CMK (cell line): ENCODE results near the gene OR4D11.
"Not testable (repeated sequence)": the region's sequence is repeated elsewhere in the genome, so short reads cannot be mapped to it uniquely, and the experiment has no call there.

Source experiments
- DNase-seq: peaks from one replicate; pipeline ENCODE4 v3.0.0-alpha.2; 2010; ENCODE audit warnings: low read depth

Gene OR4D11

GRCh38 chr11:59503276-59503675 lies at the start of gene OR4D11:
Gene OR4D11, plus strand, starts transcription at chr11:59503576. Its CDS starts 0 bp downstream, at chr11:59503576.
- no peak for DNase-seq

GRCh38 chr11:59456661-59457060 lies 46.7 kb upstream of the OR4D11 start, which contains the start of gene OR4D6:
Gene OR4D6, plus strand, starts transcription at chr11:59456961. Its CDS starts 0 bp downstream, at chr11:59456961.
- no peak for DNase-seq

- no peak for DNase-seq
Observed at GRCh38 chr11:59459916-59460315, 43.5 kb upstream of the OR4D11 start.

GRCh38 chr11:59463190-59463641 lies 40.2 kb upstream of the OR4D11 start:
- no peak for DNase-seq

GRCh38 chr11:59473015-59473414 lies 30.4 kb upstream of the OR4D11 start, which contains the start of gene OR4D10:
Gene OR4D10, plus strand, starts transcription at chr11:59473315. Its CDS starts 4,115 bp downstream, at chr11:59477430.
- no peak for DNase-seq

- DNase-seq: no peak
Observed at GRCh38 chr11:59475176-59475575, 28.2 kb upstream of the OR4D11 start.

GRCh38 chr11:59479906-59480305 lies 23.5 kb upstream of the OR4D11 start:
- no peak for DNase-seq

- DNase-seq: no peak
Observed at GRCh38 chr11:59480359-59480758, 23.0 kb upstream of the OR4D11 start.

- no peak for DNase-seq
Observed at GRCh38 chr11:59501931-59502330, 1.4 kb upstream of the OR4D11 start.

GRCh38 chr11:59510941-59511589 lies 7.7 kb downstream of the OR4D11 start, which contains the start of gene OR4D9:
Gene OR4D9, plus strand, starts transcription at chr11:59511539. Its CDS starts 3,374 bp downstream, at chr11:59514913.
- no peak for DNase-seq

GRCh38 chr11:59511675-59512074 lies 8.3 kb downstream of the OR4D11 start:
- DNase-seq: no peak

GRCh38 chr11:59520139-59520538 lies 16.8 kb downstream of the OR4D11 start:
- not testable (repeated sequence) for DNase-seq

GRCh38 chr11:59520741-59521140 lies 17.4 kb downstream of the OR4D11 start:
- DNase-seq: no peak

GRCh38 chr11:59523541-59523940 lies 20.2 kb downstream of the OR4D11 start:
- DNase-seq: no peak

GRCh38 chr11:59528711-59529110 lies 25.3 kb downstream of the OR4D11 start:
- DNase-seq: no peak

GRCh38 chr11:59532620-59533019 lies 29.2 kb downstream of the OR4D11 start:
- no peak for DNase-seq

GRCh38 chr11:59534676-59535075 lies 31.3 kb downstream of the OR4D11 start:
- no peak for DNase-seq

- DNase-seq: no peak
Observed at GRCh38 chr11:59542142-59542810, 38.9 kb downstream of the OR4D11 start.

- not testable (repeated sequence) for DNase-seq
Observed at GRCh38 chr11:59543713-59544112, 40.3 kb downstream of the OR4D11 start.

GRCh38 chr11:59544869-59545178 lies 41.4 kb downstream of the OR4D11 start:
- DNase-seq: no peak

- no peak for DNase-seq
Observed at GRCh38 chr11:59545179-59546020, 42.0 kb downstream of the OR4D11 start.

GRCh38 chr11:59547605-59548308 lies 44.4 kb downstream of the OR4D11 start:
- DNase-seq: not testable (repeated sequence)
